NCI-H748 (cell line): ENCODE data around the gene ACP4.
A peak's percentile ranks its signal among the peaks of the same experiment; 100 is the strongest.

Experiments
- DNase-seq: peaks from one replicate; lab custom pipeline; 2025; ENCODE audit not compliant: unreplicated experiment; lab: John Stamatoyannopoulos, UW

ACP4 gene

DNA sequence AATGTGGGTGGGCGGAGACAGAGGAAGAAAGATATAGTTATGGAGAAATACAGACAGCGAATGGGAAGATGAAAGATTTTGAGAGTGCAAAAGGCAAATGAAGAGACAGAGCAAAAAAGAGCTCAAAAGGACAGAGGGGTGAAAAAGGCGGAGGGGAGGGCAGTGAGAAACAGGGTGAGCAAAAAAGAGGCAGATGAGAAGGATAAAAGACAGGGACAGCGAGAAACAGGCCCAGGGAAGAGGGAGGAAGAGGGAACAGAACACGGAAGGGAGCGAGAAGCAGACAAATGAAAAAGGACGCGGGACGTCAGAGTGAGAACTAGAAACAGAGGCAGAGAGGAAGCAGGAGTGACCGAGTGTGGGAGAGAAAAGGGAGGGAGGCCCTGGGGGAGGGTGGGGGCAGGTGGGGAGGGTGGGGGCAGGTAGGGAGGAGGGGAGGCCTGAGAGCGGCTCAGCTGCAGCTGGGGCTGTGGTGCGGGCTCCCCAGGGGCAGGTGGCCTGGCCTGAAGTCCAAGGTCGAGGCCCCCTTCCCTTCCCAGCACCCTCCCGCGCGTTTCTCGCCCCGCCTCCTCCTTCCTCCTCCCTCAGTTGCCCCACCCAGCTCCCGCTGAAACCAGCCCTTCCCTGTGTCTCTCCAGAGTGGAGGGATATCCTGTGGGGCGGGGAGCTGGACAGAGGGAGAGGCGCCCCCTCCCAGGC is 30.5 kb downstream of the ACP4 start:
- DNase-seq = no peak

DNA sequence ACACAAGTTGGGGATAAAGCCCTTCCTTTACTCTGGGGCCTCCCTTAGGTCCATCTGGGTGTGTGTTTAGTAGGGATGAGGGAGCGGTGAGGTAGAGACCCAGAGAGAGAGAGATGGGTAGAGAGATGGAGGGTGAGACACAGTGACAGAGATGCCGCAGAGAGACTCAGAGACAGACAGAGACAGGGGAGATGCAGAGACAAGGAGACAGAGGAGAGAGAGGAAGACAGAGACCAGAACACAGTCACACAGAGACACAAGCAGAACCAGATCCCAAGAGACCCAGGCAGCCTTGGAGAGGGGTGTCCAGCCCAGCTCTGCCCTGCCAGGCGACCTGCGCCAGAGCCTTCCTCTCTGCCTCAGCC is 31.0 kb downstream of the ACP4 start:
- DNase-seq = no peak

DNA sequence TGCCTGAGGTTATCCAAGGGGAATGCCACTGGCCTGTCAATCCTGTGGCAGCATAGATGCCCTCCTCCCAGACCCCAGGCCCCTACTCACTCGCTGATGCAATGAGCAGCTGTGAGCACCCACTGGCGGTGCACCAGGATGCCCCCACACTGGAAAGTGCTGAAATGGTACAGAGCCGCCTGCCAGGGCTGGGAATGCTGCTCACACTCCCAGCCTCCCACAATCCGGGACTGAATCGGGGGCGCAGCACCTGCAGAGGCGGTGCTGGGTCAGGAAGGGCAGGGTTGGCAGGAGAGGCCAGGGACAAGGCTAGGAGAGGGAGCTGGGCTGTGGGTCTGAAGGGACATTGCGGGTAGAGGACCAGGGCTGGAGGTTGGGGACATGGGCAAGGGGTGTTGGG is 31.4 kb downstream of the ACP4 start:
- no peak for DNase-seq

DNA sequence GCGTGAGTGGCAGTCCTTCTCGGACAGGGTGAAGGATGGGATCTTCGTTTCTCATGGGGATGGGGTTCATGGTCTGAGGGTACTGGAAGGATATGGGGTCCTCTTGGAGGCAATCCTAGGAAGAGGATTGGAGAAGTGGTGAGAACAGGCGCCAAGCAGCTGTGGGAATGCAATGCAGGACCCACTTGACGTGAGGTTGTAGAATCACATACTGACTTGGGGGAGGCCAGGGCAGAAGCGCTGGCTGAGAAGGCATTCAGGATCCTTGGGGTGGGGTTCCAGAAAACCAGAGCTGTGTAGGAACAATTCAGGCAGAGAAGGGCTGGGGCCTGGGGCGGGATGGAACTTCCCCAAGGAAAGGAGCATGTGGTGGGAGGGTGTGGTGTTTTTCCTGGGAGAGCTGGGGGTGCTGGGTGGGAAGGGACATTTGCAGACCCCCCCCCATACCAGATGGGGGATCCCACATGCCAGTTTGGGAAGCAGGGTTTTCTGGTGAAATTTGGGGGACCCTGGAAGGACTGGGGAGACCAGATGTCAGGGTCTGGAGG is 32.5 kb downstream of the ACP4 start:
- no peak for DNase-seq

DNA sequence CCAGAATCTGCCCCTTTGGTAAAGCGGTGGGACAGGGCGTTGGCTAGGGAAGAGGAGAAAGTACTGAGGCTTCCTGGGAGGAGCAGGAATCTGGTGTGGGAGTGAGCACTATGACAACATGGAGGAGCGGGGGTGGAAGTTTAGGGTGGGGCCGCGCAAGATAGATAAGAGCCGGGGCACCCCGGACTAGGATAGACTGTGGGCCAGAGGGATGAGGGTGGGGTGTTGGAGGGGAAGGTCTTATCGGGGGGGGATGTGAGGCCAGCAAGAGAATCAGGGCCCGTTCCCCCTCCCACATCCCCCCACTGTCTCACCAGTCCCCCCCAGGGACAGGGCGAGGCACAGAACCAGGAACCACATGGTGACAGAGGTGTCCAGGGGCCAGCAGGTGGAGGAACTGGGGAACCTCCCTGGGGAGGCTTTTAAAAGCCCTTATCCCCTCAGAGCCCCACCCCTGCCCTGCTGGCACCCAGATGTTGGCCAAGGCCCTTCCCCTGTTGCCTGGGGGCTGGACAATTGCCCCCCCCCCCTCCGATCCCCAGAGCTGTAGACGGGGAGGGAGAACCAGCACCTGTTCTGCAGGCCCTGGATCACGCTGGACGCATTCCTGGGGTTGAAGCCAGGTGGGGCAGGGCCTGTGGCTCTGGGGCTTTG is 33.3 kb downstream of the ACP4 start, which contains the start of gene KLK1:
Gene KLK1, minus strand, starts transcription at position 399 of the 654 bp plus-strand sequence. Its CDS starts 39 bp downstream, at position 360.
- DNase-seq = no peak

DNA sequence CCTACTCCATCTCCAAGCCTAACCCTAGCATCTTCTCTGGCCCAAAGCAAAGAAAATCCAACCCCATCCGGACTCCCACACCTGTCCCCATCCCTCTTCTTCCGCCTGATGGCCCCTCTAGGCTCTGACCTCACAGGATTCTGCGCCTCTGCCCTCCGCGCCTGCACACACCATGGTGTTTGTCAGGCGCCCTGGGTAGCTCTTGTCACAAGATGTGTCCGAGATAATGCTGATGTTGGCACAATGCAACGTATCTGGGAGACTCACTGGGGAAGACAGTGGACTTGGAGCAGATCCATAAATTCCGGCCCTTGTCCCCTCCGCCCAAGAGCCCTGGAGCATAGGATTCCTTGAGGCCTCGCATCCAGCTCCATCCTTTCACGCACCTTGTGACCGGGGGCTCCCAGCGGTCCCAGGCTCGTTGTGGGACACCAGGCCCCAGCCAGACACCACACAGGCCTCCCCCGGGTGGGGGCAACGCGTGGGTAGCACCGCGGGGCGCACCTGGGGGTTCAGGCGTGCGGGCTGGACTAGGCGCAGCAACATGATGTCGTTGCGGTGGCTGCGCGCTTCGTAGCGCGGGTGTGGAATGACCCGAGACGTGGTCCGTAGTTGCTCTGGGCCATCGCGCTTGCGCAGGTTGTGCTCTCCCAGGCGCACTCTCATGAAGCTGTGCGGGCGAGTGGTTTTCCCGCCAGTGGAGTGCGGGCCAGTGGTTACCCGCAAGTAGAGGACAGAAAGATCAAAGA is 36.5 kb downstream of the ACP4 start:
- no peak for DNase-seq

DNA sequence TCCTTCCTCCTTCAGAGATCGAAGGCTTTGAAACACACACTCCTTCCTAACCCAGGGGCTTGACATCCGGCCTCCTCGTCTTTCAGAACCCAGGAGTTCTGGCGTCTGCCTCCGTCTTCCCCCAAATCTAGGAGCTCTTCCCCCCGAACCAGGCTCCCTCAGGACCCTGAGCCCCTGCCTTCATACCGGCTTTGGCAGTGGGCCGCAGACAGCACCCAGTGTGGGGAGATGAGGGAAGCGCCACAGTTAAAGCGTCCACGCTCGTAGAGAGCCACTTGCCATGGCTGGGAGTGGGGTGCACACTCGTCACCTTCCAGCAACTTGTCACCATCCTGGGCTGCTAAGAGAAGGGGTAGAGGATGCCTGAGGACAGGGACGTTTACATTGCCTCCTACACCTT is 37.3 kb downstream of the ACP4 start:
- no peak for DNase-seq

DNA sequence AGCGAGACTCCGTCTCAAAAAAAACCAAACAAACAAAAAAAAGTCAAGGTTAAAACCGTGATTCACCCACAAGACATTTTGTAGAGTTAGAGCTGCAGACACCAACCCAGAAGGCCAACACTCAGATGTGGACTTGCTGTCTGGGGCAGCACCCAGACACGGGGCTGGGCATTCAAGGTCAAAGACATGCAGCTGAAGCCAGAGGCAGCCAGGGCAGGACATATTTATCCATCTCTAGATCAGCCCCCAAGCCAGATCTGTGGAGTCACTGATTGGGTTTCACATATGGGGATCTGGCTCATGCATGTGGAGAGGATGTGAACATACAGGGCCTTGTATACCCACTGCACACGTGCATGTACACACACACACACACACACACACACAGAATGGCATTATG is 39.6 kb downstream of the ACP4 start:
- no peak for DNase-seq

DNA sequence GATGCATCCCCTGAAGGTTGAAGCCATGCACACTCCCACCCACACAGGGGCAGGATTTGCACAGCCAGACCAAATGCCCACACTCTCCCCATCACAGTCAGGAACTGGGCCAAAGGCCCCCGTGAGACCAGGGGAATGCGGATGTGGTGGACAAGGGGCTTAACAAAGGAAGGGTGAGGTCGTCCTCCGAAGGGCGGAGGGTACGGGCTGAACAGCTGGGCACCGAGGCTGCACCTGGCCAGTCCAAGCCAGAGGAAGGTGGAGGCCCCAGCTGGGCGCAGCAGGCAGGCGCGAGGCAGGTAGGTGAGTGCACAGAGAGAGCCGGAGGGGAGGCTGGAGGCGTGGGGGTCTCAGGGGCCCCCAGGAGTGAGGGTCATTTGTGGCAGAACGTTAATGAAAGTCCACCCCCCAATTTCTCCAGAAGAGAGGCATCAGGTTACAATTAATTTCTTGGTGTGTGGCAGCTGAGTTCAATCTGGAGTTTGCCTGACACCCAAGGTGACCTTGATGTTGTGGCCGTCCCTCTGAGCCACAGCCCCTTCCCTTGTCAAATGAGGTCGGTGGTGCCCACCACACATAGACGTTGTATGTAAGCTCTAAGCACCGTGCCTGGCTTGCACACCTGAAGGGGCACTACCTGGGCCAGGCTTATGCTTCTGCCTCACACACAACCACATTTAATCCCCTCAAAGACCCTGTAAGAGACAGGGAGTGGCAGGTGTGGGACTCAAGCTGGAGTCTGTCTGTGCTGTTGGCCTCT is 40.2 kb downstream of the ACP4 start:
- no peak for DNase-seq

DNA sequence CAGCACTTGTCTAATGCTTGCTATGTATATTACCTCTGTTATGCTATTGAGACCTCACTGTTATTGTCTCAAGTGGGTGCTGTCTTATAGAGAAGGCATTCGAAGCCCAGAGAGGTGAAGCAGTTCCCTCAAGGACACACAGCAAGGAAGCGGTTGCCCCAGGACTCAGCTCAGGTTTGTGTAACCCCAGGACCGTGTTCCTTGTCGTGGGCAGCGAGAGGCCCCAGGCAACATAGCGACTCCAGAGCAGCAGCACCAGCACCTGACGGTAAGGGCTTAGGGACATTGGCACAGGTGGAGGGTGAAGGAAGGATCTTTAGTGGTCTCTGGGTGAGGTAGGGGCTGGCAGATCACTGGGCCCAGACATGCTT is 40.8 kb downstream of the ACP4 start:
- DNase-seq = no peak

DNA sequence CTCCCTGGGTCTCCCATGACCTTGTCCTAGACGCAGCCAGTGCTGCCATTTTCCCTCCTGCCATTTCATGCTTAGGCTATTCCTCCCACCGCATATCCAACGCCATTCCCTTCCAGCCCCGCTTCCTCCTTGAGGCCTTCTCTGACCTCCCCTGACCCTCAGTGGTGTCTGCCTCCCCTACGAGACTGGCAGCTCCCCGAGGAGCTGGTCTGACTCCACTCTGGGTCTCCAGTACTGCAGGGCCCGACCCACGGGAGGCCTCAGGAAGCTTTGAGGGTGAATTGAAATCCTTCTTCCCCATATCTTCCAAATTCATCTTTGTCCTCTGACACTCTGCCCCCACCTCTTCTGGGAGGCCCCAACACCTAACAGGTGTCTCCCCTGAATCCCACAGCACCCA is 42.5 kb downstream of the ACP4 start:
- DNase-seq = no peak

DNA sequence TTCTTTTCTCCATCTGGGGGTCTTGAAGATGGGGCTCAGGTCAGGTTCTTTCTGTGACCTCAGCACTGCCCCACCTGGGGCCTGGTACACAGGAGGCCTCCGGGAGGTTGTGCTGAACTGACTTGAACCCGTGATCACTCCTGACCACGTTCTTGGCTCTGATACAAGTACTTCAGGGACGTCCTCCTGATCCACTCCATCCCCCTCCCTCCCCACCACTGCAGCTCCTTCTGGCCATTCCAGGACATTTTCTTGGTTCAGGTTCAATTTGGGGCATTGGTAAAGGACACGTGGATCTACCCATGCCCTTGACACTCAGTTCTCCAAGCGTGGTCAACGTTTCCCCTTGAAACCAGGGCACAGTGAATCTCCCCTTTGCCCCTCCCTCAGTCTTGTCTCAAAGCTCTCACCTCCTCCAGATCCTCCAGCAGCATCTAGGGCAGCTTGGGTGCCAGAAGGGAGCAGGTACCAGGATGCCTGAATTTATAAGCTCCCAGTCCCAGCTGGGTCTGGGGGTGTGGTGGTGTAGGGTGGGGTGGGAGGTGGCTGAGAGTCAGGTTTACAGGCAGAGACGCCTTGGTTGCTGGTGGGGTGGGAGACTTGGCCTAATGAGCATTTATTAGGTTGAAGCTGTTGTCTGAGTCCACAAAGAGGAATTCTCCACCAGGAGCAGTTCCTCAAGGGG is 43.0 kb downstream of the ACP4 start, which contains the start of gene KLK15:
Gene KLK15, minus strand, starts transcription at position 458 of the 685 bp plus-strand sequence. CDS start 2,082 bp downstream, outside the sequence.
- no peak for DNase-seq

DNA sequence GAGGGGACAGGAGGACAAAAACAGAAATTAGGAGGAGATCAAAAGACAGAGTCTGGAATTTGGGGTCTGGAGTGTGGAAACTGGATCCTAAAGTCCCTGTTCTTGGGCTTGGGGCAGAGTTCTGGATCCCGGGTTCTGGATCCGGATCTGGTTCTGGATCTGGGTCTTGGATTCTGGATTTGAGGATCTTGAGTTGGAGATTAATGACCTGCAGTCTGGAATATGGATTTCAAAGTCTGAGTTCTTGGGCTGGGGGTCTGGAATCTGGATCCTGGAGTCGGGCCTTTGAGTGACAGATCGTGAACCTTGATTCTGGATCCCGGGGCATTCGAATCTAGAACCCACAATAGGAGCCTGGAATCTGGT is 43.6 kb downstream of the ACP4 start:
- no peak for DNase-seq

DNA sequence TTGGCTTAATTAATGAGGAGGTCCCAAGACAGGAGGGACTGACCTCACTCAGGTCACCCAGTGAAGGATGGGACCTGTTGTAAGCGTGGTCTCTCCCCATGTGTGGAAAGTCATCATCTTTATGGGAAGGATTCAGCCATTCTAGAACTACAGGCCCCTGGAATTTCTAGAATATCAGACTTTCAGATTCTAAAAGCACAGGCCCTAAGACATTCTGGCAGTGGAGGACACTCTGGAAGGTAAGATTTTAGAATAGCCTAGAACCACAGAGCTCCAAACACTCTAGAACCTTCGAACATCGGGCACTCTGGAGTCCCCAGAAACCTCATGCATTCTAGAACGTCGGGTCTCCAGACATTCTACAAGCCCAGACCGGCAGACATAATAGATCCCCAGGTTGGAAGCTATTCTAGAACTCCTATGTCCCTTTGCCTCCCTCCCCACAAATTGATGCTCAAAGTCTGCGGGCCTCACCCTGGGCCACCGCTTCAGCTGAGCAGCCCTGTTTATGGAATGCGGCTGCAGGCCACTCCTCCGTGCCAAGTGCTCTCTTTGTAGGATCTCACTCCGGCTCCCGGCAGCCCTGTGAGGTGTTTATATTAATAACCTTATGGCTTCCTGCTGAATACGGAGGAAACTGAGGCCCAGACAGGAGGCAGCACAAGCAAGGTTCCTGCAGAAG is 45.0 kb downstream of the ACP4 start:
- peak; percentile 75 for DNase-seq

DNA sequence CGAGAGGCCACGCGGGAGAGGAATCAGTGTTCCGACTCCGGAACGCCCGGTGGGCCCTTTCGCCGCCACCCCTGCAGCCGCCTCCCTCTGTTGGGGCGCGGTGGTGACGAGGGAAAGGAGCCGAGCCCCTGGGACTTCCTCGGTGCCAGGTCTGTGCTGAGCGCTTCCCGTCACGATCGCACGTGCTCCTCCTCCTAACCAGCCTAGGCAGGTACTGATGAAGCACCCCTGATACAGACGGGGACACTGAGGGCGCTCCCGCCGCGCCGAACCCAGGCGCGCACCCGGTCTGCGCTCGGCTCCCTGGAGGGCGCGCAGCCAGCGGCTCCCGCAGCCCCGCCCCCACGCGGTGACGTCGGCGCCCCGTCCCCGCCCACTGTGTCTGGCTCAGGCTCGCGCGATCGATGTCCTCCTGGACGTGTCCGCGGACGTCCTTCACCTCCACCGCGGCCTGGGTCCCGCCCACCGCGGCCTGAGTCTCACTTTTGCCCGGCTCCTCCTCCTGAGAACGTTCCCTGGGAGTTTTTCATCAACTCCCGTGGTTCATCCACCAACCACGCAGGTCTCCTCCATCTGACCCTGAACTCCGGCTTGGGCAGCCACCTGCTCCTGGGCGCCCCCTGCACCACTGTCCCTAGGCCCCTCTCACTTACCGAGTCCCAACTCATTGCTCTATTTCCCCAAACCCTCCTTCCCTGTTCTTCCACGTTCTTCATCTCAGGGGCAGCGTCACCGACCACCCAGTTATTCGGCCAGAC is 45.7 kb downstream of the ACP4 start:
- DNase-seq = peak; percentile 87

DNA sequence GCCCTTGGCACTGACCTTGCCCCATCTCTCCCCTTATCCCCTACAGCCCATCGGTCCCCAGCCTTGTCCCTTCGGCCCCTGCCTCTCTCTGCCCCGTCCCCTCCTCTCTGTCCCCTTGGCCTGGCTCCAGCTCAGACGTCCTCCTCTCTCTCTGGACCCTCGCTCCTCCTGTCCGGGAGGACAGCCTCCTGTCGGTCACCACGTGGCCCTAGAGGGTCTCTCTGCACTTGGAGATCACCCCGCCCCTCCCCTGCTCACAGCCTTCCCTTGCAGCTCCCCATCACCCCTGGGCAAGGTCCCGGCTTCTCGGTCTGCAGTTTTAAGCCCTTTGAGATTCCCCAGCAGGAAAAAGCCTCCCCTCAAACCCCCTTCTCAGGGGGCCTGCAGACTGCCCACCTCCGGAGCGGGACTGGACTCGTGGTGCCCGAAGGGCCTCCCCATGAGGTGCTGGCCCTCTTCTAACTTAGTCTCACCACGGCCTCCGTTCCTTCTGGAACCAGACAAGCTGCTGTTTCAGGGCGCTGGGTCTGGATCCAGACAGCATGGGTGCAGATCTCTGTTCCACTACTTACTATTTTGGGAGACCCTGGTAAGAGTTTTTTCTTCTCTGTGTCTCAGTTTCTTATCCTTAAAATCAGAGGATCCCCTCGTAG is 46.5 kb downstream of the ACP4 start:
- DNase-seq = no peak

DNA sequence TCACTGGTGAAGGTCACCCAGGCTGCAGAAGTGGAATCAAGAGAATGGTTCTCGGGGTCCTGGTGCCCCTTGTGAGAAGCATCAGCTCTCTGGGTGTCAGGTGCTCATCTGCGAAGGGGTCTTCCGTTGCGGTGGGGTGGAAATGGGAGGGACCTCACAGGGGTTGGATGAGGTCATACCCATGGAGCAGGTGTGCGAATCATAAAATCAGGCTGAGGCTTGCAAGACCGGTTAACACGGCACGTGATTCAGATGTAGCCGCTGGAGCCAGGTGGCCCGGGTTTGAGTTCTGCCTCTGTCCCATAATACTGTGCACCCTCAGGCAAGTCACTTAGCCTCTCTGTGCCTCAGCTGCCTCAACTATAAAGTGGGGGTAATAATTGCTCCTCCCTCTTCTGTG is 47.1 kb downstream of the ACP4 start:
- DNase-seq = peak; percentile 26

DNA sequence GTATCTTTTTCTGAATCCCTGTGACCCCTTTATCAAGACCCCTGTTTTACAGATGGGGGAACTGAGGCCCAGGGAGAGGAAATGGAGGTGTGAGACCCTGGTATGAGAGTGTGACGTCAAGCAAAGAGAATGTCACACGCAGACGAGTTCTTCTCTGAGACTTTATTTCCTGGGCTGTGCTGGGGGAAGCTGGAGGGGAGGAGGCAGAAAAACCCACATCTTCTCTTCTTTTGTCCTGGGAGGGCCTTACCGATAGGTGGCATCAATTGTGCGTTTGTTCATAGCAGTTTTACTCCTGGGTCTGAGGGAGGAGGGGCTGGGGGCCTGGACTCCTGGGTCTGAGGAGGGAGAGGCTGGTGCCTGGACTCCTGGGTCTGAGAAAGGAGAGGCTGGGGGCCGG is 48.0 kb downstream of the ACP4 start:
- DNase-seq = no peak
